Keratinocyte (primary cell): ENCODE measurements around the gene ZNF474. TPM values are rescaled to one million over a fixed set of nuclear protein-coding genes. Genes with fewer than 3 reads are reported as not detected.

Source experiments
- DNase-seq: peaks from one replicate; pipeline ENCODE4 v3.0.0-alpha.2; 2011; ENCODE audit warnings: low read depth, missing footprints, low spot score
- FAIRE-seq: peaks from 2 replicates; lab custom pipeline; 2011; peaks lifted over from hg19 to GRCh38; lab: Jason Lieb, UNC
- H2AFZ ChIP-seq: 2 replicates; pipeline ENCODE4 v1.6.0; 2012; ENCODE audit warnings: low read length, control low read depth, inconsistent platforms; ENCODE audit not compliant: control insufficient read depth
- H3K27ac ChIP-seq: 2 replicates; pipeline ENCODE4 v1.5.1; 2011; ENCODE audit warnings: low read length; ENCODE audit not compliant: control insufficient read depth, insufficient read depth
- H3K27me3 ChIP-seq: 3 replicates; pipeline ENCODE4 v1.6.0; 2011; ENCODE audit warnings: low read length; ENCODE audit not compliant: control insufficient read depth, insufficient read depth; ENCODE audit errors: extremely low read depth
- H3K36me3 ChIP-seq, 2 experiments: 2 replicates in 1 of 2; 3 replicates in 1 of 2; pipeline ENCODE4 v1.5.1; 2011; ENCODE audit warnings: low read length in 2 of 2, mild to moderate bottlenecking in 1 of 2; ENCODE audit not compliant: control insufficient read depth in 2 of 2, insufficient read depth in 2 of 2; ENCODE audit errors: extremely low read depth in 1 of 2
- H3K4me1 ChIP-seq: 3 replicates; pipeline ENCODE4 v1.5.1; 2011; ENCODE audit warnings: low read length; ENCODE audit not compliant: control insufficient read depth, insufficient read depth; ENCODE audit errors: extremely low read depth
- H3K4me2 ChIP-seq: 3 replicates; pipeline ENCODE4 v1.6.0; 2011; ENCODE audit warnings: low read depth, low read length; ENCODE audit not compliant: control insufficient read depth, insufficient read depth; ENCODE audit errors: extremely low read depth
- H3K4me3 ChIP-seq, 3 experiments: fragments of 200-600 bp in 1 of 3; sonication (generic) in 1 of 3; 2 replicates in 2 of 3; 3 replicates in 1 of 3; pipeline ENCODE4 v1.5.1; 2011 to 2016; ENCODE audit warnings: low read length in 3 of 3, mild to moderate bottlenecking in 3 of 3, control low read depth in 2 of 3, inconsistent platforms in 1 of 3, low read depth in 1 of 3, mixed read lengths in 1 of 3, mixed run types in 1 of 3, moderate library complexity in 1 of 3; ENCODE audit not compliant: control insufficient read depth in 2 of 3, insufficient read depth in 2 of 3; ENCODE audit errors: extremely low read depth in 1 of 3
- H3K79me2 ChIP-seq: 2 replicates; pipeline ENCODE4 v1.6.0; 2012; ENCODE audit warnings: low read length; ENCODE audit not compliant: control insufficient read depth, insufficient read depth
- H3K9ac ChIP-seq: 3 replicates; pipeline ENCODE4 v1.6.0; 2011; ENCODE audit warnings: low read length; ENCODE audit not compliant: control insufficient read depth, insufficient read depth; ENCODE audit errors: extremely low read depth
- H3K9me1 ChIP-seq: 3 replicates; pipeline ENCODE4 v1.6.0; 2011; ENCODE audit warnings: low read length; ENCODE audit not compliant: control insufficient read depth, insufficient read depth; ENCODE audit errors: extremely low read depth
- H3K9me3 ChIP-seq: 2 replicates; pipeline ENCODE4 v1.5.1; 2012; ENCODE audit warnings: low read depth, low read length; ENCODE audit not compliant: control insufficient read depth
- H4K20me1 ChIP-seq: 3 replicates; pipeline ENCODE4 v1.6.0; 2011; ENCODE audit warnings: low read length; ENCODE audit not compliant: control insufficient read depth, insufficient read depth; ENCODE audit errors: extremely low read depth
- EZH2 ChIP-seq: IDR thresholded peaks from one replicate; pipeline ENCODE4 v1.6.1; 2012; ENCODE audit warnings: inconsistent platforms, mild to moderate bottlenecking, low read length, moderate library complexity
- dilution Hi-C: fragments of 300-500 bp; cut with MboI; formaldehyde crosslinking; loops from one replicate; pipeline ENCODE4 v1.7.0; 2020; ENCODE audit warnings: low sequenced_read_pairs; ENCODE audit not compliant: extremely low pct_ligation_motif_present
- polyA plus RNA-seq, 5 experiments: library from polyadenylated mRNA; depleted of rRNA in 3 of 5; stranded (reverse) in 3 of 5; stranded (forward) in 1 of 5; unstranded in 1 of 5; fragments of >200 nt; gene quantifications; 1 replicate in 1 of 5; 2 replicates in 3 of 5; 3 replicates in 1 of 5; pipeline versions ENCODE4 v1.2.1 to v1.2.3, GENCODE V29; 2011 to 2012; ENCODE audit warnings: missing spikeins in 2 of 5, low read depth in 1 of 5, low replicate concordance in 1 of 5
- TF ChIP-seq, protein P1 (sequence below), 3 experiments: IDR thresholded peaks in 1 of 3; conservative IDR thresholded peaks in 1 of 3; optimal IDR thresholded peaks in 1 of 3; 2 replicates in 2 of 3; 3 replicates in 1 of 3; pipeline versions ENCODE3 to v1.5.1; 2011; ENCODE audit warnings: low read length in 3 of 3, mild to moderate bottlenecking in 3 of 3, moderate library complexity in 2 of 3, control low read depth in 1 of 3, inconsistent platforms in 1 of 3; ENCODE audit not compliant: insufficient read depth in 2 of 3; ENCODE audit errors: extremely low read depth in 1 of 3

Gene ZNF474
- polyA plus RNA-seq, 1 donor (not counting 4 experiments of a cell fraction or from before 2014, with no cell fraction given) = 0.05 TPM

DNA sequence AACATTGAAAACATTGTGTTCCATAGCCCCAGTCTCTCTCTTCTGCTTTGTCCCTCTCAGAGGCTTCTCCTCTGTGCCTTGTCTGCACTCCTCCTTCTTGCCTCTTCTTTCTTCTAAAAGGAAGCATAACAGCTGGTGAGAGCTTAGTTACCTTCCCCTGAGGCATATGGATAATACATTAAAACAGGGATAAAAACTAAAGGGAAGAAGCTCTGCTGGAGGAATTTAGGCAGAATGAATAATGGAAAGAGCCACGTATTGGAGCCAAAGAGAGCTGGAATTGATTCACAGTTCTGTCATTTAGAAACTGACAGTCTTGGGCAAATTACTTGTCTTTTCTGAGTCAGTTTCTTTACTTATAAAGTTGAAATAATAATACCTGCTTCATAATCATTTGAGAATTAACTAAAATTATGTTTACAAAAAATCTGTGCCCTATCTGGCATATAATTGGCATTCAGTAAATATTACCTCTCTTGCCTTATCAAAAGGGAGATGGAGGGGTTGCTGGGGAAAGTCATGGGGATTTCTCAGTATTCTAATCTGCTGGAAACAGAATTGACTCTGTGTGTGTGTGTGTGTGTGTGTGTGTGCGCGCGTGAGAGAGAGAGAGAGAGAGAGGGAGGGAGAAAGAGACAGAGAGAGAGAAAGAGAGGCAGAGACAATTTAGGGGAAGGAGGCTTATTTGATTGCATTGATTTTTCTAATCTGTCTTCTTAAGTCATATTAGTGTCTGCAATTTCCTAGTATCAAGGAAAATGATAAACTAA, 20.2 kb downstream of the ZNF474 start:
- Histone ChIP-seq H3K79me2 (no peaks in the 10 kb centered on the region), H4K20me1 (no peaks in the 10 kb centered on the region), H3K27ac (no peak overlapping the region), H3K9me1 (no peaks in the 10 kb centered on the region), H3K9ac (no peak overlapping the region), H3K4me2 (no peak overlapping the region), H2AFZ (no peak overlapping the region), H3K36me3 (no peaks in the 10 kb centered on the region), H3K27me3 (no peaks in the 10 kb centered on the region), H3K4me3 (no peak overlapping the region), H3K4me1 (no peaks in the 10 kb centered on the region), H3K9me3 (no peaks in the 10 kb centered on the region)
- DNase-seq = no peak
- TF ChIP-seq, protein P1, sequence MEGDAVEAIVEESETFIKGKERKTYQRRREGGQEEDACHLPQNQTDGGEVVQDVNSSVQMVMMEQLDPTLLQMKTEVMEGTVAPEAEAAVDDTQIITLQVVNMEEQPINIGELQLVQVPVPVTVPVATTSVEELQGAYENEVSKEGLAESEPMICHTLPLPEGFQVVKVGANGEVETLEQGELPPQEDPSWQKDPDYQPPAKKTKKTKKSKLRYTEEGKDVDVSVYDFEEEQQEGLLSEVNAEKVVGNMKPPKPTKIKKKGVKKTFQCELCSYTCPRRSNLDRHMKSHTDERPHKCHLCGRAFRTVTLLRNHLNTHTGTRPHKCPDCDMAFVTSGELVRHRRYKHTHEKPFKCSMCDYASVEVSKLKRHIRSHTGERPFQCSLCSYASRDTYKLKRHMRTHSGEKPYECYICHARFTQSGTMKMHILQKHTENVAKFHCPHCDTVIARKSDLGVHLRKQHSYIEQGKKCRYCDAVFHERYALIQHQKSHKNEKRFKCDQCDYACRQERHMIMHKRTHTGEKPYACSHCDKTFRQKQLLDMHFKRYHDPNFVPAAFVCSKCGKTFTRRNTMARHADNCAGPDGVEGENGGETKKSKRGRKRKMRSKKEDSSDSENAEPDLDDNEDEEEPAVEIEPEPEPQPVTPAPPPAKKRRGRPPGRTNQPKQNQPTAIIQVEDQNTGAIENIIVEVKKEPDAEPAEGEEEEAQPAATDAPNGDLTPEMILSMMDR (optimal IDR thresholded peaks at IDR 0.05 in 1 of 3, IDR thresholded peaks at IDR 0.05 in 1 of 3, conservative IDR thresholded peaks at IDR 0.05 in 1 of 3; ENCODE audit: extremely low read depth in 1 of 3, insufficient read depth in 2 of 3, low read length in 3 of 3) = no peak
- FAIRE-seq = no peak
- dilution Hi-C loops = no loop called here

- Histone ChIP-seq H3K4me3 (no peak overlapping the region), H3K27ac (no peak overlapping the region), H3K79me2 (no peaks in the 10 kb centered on the region), H3K27me3 (no peaks in the 10 kb centered on the region), H2AFZ (peak overlapping the region; percentile 16), H4K20me1 (no peaks in the 10 kb centered on the region), H3K9ac (no peak overlapping the region), H3K9me3 (no peaks in the 10 kb centered on the region), H3K9me1 (no peaks in the 10 kb centered on the region), H3K36me3 (no peaks in the 10 kb centered on the region), H3K4me2 (no peak overlapping the region), H3K4me1 (no peaks in the 10 kb centered on the region)
- FAIRE-seq = no peak
- no peak for DNase-seq
- dilution Hi-C loops = no loop called here
- TF ChIP-seq EZH2 = no peak
- TF ChIP-seq, protein P1 (optimal IDR thresholded peaks at IDR 0.05 in 1 of 3, IDR thresholded peaks at IDR 0.05 in 1 of 3, conservative IDR thresholded peaks at IDR 0.05 in 1 of 3; ENCODE audit: extremely low read depth in 1 of 3, insufficient read depth in 2 of 3, low read length in 3 of 3) = no peak
Measured at GRCh38 chr5:122150215-122150614, 20.9 kb downstream of the ZNF474 start.
